ENCODE measurements around the gene PAK4.

Gene PAK4

GRCh38 chr19:39147480-39147879 is 21.9 kb downstream of the PAK4 start:
- no peak for DNase-seq

- DNase-seq: no peak
Measured at GRCh38 chr19:39148939-39149529, 23.4 kb downstream of the PAK4 start.

- DNase-seq: no peak
Measured at GRCh38 chr19:39150235-39150634, 24.6 kb downstream of the PAK4 start.

DNA sequence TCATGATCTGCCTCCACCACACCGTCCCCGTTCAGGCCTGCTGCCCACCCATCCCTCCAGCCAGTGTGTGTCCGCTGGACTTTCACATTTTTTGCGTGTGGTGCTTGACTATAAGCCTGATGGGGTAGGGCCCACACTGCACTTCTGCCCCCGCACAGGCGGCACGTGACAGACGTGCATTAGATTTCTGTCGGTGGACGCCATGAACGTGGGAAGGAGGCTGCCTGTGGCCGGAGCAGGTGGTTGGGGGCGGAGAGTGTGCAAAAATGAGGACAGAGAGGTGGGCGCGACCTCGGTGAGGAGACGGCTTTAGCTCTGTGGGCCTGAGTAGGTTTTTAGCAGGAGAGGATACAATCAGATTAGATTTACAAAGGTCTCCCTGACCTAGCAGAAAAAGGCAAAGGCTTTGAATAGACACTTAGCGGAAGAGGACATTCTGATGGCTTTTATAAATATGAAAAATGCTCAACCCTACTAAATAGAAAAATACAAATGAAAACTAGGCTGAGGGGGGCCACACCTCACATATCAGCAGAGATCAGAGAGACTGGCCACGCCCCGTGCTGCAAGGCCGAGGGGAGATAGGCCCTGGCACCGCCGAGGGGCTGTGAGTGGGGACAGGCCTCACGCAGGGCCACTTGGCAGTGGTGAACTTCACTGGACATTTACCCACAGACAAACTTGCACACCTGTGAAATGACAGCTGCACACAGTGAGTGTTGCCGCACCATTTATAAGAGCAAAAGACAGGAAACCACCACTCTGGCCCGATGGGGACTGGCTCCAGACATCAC is 25.4 kb downstream of the PAK4 start:
- no peak for DNase-seq

GRCh38 chr19:39152066-39152465 is 26.5 kb downstream of the PAK4 start:
- DNase-seq: no peak

- DNase-seq: no peak
Measured at GRCh38 chr19:39154100-39154628, 28.6 kb downstream of the PAK4 start.

DNA sequence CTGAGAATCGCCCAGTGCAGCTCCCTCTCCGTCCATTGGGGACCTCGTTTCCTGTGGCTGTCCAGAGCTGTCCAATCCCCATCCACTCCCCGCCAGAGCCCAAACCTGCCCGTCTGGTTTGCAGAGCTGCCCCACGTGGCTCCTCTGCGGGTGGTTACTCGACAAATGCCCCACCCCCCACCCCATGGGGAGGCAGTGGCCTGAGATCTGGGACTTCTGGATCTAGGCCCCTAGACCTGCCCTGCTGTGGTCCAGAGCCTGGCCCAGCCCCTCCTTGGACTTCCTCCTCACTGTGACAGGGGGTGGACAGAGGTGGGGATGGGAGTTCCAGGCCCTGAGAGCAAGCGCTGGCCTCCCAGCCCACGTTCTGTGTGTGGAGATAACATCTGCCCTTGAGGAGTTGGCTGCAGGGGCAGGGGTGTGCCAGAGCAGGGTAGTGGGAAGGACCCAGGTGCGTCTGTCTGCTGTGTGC is 29.1 kb downstream of the PAK4 start:
- DNase-seq: no peak

DNA sequence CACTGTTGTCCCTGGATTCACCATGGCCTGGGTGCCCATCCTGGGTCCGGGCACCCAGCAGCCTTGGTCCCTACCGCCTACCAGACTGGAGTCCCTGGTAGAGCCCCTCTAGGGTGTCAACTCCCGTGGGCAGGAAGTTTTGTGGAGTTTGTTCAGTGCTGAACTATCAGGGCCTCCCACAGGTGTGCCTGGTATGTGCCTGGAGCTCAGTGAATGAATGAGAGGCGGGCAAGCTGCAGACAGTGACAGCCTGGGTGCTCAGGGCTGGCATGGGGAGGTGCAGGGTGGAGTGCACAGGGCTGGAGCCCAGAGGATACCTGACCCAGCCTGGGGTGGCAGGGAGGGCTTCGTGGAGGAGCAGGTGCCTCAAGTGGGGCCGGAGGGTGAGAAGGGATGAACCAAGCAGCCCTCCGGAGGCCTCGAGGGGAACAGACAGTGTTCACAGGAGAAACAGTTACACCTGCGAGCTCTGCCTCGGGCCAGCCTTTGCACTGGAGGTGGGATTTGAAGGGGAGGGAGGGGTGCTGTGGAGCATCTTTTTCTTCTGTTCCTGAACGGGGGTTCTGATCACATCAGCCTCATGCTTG is 29.6 kb downstream of the PAK4 start:
- no peak for DNase-seq

DNA sequence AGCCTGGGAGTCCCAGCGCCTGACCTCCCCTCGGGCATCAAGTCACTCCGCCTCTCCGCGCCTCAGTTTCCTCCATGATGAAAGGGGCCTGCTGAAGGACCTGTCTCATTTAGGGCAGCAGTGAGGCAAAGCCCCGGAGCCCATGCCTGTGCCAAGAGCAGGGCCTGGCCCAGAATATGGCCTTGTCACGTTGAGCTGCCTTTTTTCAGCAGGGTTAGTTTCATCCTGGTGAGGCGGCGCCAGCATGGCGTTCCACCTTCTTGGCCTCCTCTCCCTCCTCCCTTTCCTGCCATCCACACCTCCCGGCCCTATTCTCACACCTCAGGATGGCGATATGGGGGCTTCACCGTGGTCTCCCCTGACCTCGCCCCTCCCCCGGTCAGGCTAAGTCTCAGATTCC is 30.2 kb downstream of the PAK4 start:
- DNase-seq: no peak

DNA sequence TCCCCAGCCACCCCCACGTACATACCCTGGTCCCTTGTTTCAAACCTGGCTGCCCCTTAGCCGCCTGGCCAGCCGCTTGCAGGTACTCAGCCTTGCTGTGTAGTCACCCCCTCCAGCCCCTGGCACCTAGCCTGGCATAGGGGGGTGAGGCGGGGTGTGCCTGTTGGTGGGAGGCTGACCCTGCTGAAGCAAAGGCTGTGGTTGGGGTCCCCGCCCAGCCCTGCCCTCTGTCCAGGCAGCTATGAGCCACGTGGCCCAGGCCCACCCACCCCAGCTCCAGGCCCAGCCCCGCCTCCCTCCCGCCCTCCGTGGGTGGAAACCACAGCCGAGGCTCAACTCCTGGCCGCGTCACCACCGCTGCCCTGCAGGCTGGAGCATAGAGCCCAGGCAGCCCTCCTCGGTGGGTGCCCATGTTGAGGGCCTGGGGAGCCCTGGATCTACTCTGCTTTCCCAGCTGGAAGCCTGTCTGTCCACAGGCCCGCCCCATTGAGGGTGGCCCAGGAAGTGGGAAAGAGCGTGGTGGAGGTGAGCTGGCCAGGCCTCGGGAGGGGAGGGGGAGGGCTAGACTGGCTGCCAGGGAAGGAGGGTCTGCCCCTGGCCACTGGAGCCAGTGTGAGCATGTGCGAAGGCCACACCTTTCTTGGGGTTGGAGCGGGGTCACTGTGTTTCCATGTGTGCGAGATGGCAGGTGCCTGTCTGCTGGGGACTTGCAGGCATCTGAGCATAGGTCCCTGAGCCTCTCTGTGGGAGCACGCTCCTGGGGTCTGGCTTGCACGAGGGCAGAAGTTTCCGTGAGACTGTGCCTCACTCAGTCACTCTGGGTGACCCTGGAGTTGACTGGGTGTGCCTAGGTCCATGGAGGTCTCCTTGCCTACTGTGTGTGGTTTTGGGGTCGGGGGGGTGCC is 31.0 kb downstream of the PAK4 start:
- no peak for DNase-seq

GRCh38 chr19:39157275-39157996 is 31.9 kb downstream of the PAK4 start:
- DNase-seq: no peak

DNA sequence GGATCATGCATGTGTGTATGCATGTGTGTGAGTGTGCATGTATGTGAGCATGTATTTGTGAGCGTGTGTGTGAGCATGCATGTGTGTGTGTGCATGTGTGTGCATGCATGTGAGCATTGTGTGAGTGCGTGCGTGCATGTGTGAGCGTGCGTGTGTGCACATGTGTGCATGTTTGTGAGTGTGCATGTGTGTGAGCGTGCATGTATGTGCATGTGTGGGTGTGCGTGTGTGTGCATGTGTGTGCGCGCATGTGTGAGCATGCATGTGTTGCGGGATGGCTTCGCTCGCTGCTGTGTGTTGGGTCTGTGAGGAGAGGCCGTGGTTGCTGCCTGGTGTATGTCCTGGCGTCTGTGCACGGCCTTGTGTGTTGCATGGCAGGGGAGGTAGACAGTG is 32.4 kb downstream of the PAK4 start:
- no peak for DNase-seq

DNA sequence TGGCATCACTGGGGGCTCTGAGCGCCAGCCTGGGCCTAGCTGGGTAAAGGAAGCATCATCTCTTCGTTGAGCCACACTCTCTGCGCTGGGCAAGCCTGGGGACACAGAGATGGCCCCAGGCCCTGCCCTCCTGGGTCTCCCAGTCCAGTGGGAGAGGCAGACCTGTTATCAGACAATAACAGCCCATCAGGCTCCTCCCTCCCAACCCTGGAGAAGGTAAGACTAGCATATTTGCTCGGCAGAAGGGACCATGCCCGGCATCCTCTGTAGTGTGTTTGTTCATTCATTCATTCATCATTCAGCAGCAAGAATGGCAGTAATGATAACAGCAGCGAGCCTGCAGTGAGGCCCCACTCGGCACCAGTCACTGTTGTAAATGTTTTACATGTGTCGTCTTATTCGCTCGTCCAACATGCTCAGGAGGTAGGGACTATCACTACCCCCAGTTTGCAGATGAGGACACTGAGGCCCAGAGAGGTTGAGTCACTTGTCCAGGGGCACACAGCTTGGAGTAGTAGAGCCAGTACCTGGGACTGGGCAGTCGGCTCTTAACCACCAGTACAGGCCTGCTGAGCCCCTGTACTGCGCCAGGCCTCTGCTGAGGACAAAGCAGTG is 33.2 kb downstream of the PAK4 start:
- no peak for DNase-seq

- no peak for DNase-seq
Measured at GRCh38 chr19:39160523-39160861, 34.9 kb downstream of the PAK4 start.

DNA sequence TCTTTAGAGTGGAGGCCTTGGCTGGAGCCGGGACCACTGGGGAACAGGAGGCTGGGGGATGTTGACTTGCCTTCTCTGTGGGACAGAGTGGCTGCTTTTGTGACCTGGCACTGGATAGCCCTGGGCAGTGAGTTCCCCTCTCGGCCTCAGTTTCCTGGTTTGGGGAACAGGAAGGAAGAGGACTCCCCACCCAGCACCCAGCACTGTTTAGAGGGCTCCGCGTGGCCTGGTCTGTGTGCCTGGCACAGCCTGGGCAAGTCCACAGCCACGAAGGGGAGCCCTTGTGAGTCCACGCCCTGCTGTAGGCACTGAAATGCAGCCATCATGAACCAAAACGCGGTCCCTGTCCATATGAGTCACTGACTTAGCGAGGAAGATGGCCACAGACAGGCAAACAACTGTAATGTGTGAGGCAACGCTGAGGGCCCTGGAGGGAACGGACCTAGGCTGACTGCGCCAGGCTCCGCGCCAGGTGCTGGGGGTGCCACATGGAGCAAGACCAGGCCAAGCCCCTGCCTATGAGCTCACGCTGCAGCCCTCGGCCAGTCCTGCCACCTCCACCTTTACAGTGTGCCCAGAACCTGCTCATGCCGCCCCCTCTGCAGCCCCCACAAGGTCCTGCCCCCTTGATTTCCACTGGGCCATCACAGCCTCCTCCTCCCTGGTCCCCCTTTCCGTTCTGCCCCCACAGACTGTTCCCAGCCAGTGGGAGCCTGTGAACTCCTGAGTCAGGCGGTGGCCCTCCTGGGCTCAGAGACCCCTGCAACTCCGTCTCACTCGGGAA is 35.5 kb downstream of the PAK4 start:
- DNase-seq: no peak

GRCh38 chr19:39162441-39163043 is 37.0 kb downstream of the PAK4 start:
- DNase-seq: no peak

GRCh38 chr19:39163621-39164020 is 38.0 kb downstream of the PAK4 start:
- DNase-seq: no peak

DNA sequence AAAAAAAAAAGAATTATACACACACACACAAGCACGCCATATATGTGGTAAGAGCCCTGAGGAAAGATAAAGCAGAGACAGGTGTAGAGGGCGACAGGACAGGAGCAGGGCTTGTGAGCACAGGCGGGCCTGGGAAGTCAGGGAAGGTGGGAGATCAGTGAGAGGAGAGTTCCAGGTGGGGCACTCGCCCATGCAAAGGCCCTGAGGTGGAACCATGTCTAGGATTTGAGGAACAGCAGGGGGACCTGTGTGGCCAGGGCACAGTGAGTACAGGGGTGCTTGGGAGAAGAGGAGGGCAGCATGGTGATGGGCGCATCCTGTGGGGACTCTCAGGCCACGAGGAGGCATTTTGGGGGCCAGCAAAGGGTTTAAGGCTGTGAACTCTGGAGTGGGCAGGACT is 38.7 kb downstream of the PAK4 start:
- no peak for DNase-seq

GRCh38 chr19:39165857-39166256 is 40.3 kb downstream of the PAK4 start:
- no peak for DNase-seq

DNA sequence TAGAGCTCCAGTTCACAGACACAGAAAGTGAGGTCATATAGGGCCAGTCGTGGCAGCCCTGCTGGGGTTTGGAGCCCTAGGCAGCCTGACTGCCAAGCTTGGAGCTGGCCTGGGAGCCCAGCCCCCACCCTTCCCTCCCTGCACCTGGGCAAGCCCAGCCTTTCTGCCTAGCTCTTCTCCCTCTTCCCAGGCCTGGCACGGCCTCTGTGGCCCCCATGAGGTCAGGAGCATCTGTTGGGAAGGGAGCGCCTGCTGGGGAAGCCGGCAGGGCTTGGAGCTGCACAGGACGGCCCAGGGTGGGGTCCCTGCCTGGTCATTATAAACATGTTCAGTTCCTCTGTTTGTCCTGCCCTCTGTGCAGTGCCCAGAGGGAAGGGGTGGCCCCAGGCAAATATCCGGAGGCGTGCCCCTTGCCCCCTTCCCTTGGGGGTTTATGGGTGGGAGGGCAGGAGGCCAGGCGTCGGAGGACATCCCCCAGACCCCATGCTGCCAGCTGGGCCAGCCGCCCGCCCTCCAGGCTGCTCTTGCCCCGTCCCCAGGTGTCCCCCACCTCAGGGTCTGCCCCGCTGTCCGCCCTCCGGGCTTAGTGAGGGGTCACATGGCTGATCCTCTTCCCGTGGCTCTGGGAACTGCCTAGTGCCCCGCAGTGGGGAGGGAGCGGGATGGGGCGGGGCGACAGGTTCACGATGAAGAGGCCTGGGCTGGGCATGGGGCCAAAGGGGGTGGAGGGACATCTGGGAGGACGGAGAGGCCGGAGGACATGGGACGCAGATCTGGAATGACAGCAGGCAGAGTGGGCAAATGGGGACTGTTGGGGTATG is 41.2 kb downstream of the PAK4 start:
- no peak for DNase-seq
